Measurements from ENCODE around the gene CNTNAP2.

CNTNAP2 gene

GRCh38 chr7:147569116-147569913 lies 1452.7 kb downstream of the CNTNAP2 start:
- H3K4me3 ChIP-seq (ENCODE audit: low read depth, low read length) = no peak overlapping the region
- DNase-seq (ENCODE audit: low read depth) = no peak
- TF ChIP-seq, protein P1, sequence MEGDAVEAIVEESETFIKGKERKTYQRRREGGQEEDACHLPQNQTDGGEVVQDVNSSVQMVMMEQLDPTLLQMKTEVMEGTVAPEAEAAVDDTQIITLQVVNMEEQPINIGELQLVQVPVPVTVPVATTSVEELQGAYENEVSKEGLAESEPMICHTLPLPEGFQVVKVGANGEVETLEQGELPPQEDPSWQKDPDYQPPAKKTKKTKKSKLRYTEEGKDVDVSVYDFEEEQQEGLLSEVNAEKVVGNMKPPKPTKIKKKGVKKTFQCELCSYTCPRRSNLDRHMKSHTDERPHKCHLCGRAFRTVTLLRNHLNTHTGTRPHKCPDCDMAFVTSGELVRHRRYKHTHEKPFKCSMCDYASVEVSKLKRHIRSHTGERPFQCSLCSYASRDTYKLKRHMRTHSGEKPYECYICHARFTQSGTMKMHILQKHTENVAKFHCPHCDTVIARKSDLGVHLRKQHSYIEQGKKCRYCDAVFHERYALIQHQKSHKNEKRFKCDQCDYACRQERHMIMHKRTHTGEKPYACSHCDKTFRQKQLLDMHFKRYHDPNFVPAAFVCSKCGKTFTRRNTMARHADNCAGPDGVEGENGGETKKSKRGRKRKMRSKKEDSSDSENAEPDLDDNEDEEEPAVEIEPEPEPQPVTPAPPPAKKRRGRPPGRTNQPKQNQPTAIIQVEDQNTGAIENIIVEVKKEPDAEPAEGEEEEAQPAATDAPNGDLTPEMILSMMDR (conservative IDR thresholded peaks at IDR 0.05; ENCODE audit: low read depth, low read length) = no peak

- TF ChIP-seq, protein P1 (conservative IDR thresholded peaks at IDR 0.05; ENCODE audit: low read depth, low read length) = no peak
- no peak overlapping the region for H3K4me3 ChIP-seq (ENCODE audit: low read depth, low read length)
- no peak for DNase-seq (ENCODE audit: low read depth)
Observed at GRCh38 chr7:147570390-147570789, 1453.8 kb downstream of the CNTNAP2 start.

- TF ChIP-seq, protein P1 (conservative IDR thresholded peaks at IDR 0.05; ENCODE audit: low read depth, low read length) = no peak
Observed at GRCh38 chr7:147571436-147572185, 1455.0 kb downstream of the CNTNAP2 start.

DNA sequence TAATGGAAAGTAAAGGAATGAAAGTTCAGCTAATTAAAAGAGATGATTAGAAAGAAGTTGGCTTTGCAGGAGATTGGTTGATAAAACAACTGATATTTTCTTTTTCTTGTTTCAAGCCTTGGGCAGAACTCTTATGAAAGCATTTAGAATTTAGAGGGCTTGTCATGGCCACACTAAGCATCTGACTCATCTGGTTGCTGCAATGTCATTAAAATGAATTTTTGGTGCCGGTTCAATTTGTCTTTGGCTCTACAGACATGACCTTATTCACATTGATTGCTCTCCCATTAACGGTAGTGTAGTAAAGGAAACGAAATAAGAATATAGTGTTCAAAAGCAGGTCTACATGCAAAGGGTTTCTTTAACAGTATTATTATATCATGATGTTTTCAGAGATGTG lies 1461.6 kb downstream of the CNTNAP2 start:
- TF ChIP-seq, protein P1 (conservative IDR thresholded peaks at IDR 0.05; ENCODE audit: low read depth, low read length) = no peak
- DNase-seq (ENCODE audit: low read depth) = no peak
- no peak overlapping the region for H3K4me3 ChIP-seq (ENCODE audit: low read depth, low read length)

More at GRCh38 chr7:147571436-147572185, 1455.0 kb downstream of the CNTNAP2 start:
- no peak overlapping the region for H3K4me3 ChIP-seq (ENCODE audit: low read depth, low read length)
- no peak for DNase-seq (ENCODE audit: low read depth)

DNA sequence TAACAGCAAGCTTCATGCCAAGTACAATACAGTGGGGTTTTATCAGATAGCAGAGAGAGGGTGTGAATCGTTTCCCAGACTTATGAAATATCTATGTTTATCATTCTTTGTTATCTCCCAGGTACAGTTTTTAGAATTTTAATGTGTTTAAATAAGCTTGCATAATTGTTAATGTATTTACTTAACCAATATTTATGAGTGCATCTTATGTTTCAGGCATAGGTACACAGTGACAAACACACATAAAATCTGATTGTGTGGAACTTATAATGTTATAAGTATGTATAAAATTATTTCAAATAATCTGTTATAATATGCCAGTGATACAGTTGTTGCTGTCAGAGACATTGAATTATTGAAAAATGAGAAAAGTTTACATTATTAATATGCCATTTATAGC lies 1462.5 kb downstream of the CNTNAP2 start:
- H3K4me3 ChIP-seq (ENCODE audit: low read depth, low read length) = no peak overlapping the region
- TF ChIP-seq, protein P1 (conservative IDR thresholded peaks at IDR 0.05; ENCODE audit: low read depth, low read length) = no peak
- no peak for DNase-seq (ENCODE audit: low read depth)

GRCh38 chr7:147584771-147585193 lies 1468.2 kb downstream of the CNTNAP2 start:
- TF ChIP-seq, protein P1 (conservative IDR thresholded peaks at IDR 0.05; ENCODE audit: low read depth, low read length) = no peak
- H3K4me3 ChIP-seq (ENCODE audit: low read depth, low read length) = no peak overlapping the region
- no peak for DNase-seq (ENCODE audit: low read depth)

Data from choroid plexus epithelial cell (primary cell).